GM04504 (cell line): Measurements from ENCODE around the gene LYRM7.
"Not testable (repeated sequence)": the region's sequence is repeated elsewhere in the genome, so short reads cannot be mapped to it uniquely, and the experiment has no call there.

Experiments
- DNase-seq: peaks from one replicate; pipeline ENCODE4 v3.0.0-alpha.2; 2012; ENCODE audit warnings: low read depth

The LYRM7 gene

GRCh38 chr5:131180407-131180806, 9.7 kb downstream of the LYRM7 start:
- no peak for DNase-seq

DNA sequence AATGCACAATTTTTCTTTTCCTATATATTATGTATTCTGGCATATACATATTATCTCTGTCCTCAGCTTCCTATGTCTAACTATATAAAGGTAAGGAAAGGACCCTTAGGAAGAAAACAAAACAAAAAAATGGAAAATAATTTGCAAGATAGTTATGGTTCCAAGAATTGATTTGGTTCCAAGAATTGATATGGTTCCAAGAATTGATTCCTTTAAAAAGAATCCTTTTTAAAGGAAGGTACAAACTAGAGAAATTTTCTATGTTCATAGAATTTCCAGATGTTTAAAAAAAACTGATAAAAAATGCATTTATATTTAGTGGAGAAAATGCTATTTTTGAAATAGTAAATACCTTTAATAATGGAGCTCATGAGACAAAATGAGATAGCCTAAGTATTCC, 12.1 kb downstream of the LYRM7 start:
- DNase-seq, result no peak

- no peak for DNase-seq
Observed at GRCh38 chr5:131185523-131186104, 14.9 kb downstream of the LYRM7 start.

- no peak for DNase-seq
Observed at GRCh38 chr5:131186561-131187256, 16.0 kb downstream of the LYRM7 start.

DNA sequence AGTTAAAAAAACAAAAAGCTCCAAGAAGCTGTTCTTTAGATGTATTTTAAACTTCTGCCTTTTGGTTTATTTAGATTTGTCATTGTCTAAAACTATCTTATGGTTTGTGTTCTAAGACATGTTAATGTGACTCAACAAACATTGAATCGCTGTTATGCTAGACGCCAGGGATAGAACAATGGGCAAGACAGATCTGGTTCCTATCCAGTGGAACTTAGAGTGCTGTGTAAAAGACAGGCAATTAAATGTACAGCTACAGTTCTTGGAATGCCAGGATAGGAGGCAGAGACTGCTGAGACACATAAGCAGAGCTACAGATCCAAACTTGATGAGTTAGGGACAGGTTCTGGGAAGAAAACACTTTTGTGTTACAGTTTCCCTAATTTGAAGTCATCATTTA, 22.4 kb downstream of the LYRM7 start:
- no peak for DNase-seq

GRCh38 chr5:131193897-131194296, 23.2 kb downstream of the LYRM7 start:
- DNase-seq, result not testable (repeated sequence)

- DNase-seq, result no peak
Observed at GRCh38 chr5:131194725-131195124, 24.0 kb downstream of the LYRM7 start.

DNA sequence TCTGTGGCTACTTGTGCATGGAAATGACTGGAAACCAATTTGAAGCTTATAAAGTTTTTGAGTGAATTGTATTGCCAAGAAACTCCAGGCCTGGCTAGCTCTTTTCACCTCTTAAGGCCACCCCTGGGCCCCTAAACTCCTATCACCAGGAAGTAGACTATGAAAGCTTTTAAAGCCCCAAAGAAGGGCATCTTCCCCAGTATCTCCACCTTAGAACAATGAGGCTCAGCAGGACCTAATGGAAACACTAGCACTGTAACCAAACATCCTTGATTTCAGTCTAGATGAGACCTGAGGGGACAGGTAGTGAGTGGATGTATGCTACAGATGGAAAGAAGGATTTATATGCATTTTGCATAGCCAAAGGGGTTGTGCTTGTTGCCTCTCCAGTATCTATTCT, 25.0 kb downstream of the LYRM7 start:
- DNase-seq, result no peak

DNA sequence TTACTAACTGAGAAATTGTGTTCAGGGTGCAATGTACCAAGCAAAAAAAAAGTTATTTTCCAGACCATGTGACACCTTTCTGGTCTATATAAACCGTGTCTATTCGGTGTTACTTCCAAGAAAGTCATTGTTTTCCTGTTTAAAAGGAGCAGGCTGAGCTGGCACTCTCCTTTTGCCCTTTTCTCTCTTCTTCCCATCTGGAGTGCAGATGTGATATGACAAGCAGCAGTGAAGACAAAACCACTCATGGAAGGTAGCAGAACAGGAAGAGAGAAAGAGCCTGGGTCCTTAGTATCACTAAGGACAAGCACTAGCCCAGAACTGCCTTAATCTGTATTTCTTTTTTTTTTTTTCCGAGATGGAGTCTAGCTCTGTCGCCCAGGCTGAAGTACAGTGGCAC, 25.6 kb downstream of the LYRM7 start:
- peak; percentile 33 for DNase-seq

- DNase-seq, result no peak
Observed at GRCh38 chr5:131198625-131199024, 27.9 kb downstream of the LYRM7 start.

DNA sequence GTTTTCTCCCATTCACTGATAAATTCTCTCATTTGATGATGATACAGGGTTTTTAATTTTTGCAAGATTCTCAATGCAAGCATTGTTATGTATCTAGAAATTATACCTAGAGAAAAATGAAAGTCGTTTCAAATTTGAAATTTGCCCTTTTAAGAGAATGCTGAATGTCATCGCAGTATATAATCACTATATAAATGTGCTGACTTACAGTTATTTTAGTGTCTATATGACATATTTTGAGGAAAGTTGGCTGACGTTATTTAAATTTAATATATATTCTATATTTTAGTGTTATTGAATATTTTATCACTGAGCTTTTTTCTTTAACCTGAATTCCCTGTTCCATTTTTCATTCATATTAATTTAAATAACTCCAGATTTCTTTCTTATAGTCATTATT, 29.8 kb downstream of the LYRM7 start:
- DNase-seq, result no peak

DNA sequence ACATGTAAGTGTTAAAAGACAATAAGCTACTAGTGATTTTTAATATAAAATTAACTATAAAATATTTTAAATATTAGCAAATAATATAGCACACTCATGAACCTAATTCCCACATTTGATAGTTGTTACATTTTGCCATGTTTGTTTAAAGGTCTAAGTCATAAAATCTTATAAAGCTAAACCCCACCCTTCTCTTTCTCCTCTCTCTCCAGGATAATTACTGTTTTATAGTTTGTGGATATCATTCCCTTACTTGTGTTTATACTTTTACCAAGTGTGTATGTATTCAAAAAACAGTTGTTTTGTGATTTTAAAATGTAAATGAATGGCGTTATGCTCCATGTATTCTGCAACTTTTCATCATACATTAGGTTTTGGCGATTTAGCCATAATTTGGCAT, 34.2 kb downstream of the LYRM7 start:
- no peak for DNase-seq

DNA sequence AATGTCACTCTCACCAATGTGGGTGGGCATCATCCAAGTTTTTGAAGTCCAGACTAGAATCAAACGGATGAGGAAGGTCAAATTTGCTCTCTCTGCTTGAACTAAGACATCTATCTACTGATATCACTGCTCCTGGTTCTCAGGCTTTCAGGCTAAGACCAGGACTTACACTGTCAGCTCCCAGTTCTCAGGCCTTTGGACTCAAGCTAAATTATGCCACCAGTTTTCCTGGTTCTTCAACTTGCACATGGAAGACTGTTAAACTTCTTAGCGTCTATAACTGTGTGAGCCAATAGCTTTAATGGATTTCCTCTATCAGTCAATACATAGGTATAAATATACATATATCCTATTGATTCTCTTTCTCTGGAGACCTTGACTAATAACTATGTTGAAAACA, 35.3 kb downstream of the LYRM7 start:
- no peak for DNase-seq

GRCh38 chr5:131206772-131207171, 36.0 kb downstream of the LYRM7 start:
- DNase-seq, result no peak

- no peak for DNase-seq
Observed at GRCh38 chr5:131209175-131209505, 38.4 kb downstream of the LYRM7 start.

DNA sequence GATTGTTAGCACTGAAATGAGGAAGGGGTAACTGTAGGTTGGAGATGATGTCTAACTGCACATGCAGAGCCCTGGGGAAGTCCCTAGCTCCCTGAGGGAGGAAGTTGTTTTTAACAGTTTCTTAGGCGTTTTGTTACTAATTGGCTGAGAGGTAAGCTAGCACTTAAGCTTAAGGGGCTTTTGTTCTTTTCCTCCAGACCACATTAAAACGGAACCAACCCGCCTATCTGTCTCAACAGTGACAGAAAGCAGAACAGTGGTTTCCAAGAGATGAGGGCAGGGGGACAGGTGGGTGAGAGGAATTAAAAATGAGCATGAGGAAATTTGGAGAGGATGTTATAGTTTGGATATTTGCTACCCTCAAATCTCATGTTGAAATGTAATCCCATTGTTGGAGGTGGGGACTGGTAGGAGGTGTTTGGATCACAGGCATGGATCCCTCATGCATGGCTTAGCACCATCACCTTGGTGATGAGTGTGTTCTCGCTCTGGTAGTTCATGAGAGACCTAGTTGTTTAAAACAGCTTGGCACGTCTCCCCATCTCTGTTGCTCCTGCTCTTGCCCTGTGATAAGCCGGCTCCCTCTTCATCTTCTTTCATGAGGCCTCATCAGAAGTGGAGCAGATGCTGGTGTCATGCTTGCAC, 38.9 kb downstream of the LYRM7 start:
- no peak for DNase-seq

- no peak for DNase-seq
Observed at GRCh38 chr5:131210151-131210510, 39.4 kb downstream of the LYRM7 start.

- DNase-seq, result no peak
Observed at GRCh38 chr5:131211669-131212068, 40.9 kb downstream of the LYRM7 start.

DNA sequence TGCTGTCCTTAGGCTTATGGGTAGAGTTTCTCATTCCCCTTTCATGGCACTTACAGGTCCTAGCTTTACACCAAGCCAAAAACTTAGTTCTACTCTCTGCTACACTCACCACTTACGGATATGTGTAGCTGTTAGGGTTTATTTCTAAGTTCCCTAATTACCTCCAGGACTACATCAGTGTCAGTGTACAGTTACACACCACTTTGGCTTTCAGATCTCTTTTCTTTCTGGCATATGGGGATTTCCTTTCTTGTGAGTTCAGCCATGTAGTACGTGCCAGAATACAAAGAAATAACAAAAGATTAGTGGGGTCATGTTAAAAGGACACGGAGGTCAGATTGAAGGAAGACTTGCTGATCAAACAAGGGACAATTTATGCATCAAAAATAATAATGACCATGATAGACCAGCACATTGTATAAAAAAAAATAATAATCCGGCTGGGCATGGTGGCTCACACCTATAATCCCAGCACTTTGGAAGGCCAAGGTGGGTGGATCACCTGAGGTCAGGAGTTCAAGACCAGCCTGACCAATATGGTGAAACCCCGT, 41.8 kb downstream of the LYRM7 start:
- no peak for DNase-seq

GRCh38 chr5:131214609-131215227, 44.0 kb downstream of the LYRM7 start:
- DNase-seq, result no peak

GRCh38 chr5:131217791-131218190, 47.0 kb downstream of the LYRM7 start:
- DNase-seq, result no peak

- DNase-seq, result no peak
Observed at GRCh38 chr5:131218392-131218791, 47.6 kb downstream of the LYRM7 start.

DNA sequence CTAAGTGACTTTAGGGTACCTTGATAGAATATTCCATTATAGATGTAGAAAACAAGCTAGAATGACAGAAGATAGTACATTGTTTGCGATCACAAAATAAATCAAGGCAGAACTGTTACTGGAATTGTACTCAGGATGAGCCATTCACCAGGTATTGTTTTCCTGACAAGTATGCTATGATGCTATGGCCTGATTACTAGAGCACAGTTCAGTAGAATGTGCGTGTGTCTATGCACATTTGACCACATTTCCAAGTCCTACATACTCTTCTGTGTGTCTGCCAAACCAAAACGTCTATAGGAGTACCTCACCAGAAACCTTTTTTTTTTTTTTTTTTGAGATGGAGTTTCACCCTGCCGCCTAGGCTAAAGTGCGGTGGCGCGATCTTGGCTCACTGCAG, 49.8 kb downstream of the LYRM7 start:
- DNase-seq, result no peak
